HG02798 (cell line): ENCODE measurements around the gene PLCB4.
"Not testable (repeated sequence)": the region's sequence is repeated elsewhere in the genome, so short reads cannot be mapped to it uniquely, and the experiment has no call there.

Experiments
- ATAC-seq: cut with Tn5 transposase; IDR thresholded peaks from one replicate; pipeline ENCODE4 v1.9.1; 2021; ENCODE audit warnings: mild to moderate bottlenecking; ENCODE audit not compliant: unreplicated experiment, poor library complexity

Gene PLCB4

GRCh38 chr20:9385345-9386310 lies 316.7 kb downstream of the PLCB4 start:
- ATAC-seq, result not testable (repeated sequence)

- no peak for ATAC-seq
Measured at GRCh38 chr20:9388160-9388812, 319.4 kb downstream of the PLCB4 start.

- ATAC-seq, result no peak
Measured at GRCh38 chr20:9388813-9389161, 319.9 kb downstream of the PLCB4 start.

- no peak for ATAC-seq
Measured at GRCh38 chr20:9389346-9389745, 320.5 kb downstream of the PLCB4 start.

GRCh38 chr20:9390441-9390840 lies 321.6 kb downstream of the PLCB4 start:
- ATAC-seq, result no peak

GRCh38 chr20:9392892-9393857 lies 324.3 kb downstream of the PLCB4 start:
- no peak for ATAC-seq

GRCh38 chr20:9395971-9396370 lies 327.1 kb downstream of the PLCB4 start:
- ATAC-seq, result no peak

- peak; percentile 86 for ATAC-seq
Measured at GRCh38 chr20:9397928-9398327, 329.0 kb downstream of the PLCB4 start.

GRCh38 chr20:9398882-9399281 lies 330.0 kb downstream of the PLCB4 start:
- ATAC-seq, result no peak

- no peak for ATAC-seq
Measured at GRCh38 chr20:9399322-9399721, 330.4 kb downstream of the PLCB4 start.

- no peak for ATAC-seq
Measured at GRCh38 chr20:9400171-9401025, 331.5 kb downstream of the PLCB4 start.

- ATAC-seq, result no peak
Measured at GRCh38 chr20:9401371-9401770, 332.5 kb downstream of the PLCB4 start.

- ATAC-seq, result no peak
Measured at GRCh38 chr20:9402141-9402540, 333.3 kb downstream of the PLCB4 start.

GRCh38 chr20:9402546-9402945 lies 333.7 kb downstream of the PLCB4 start:
- no peak for ATAC-seq

GRCh38 chr20:9403448-9403847 lies 334.6 kb downstream of the PLCB4 start:
- no peak for ATAC-seq

- peak; percentile 79 for ATAC-seq
Measured at GRCh38 chr20:9407805-9408421, 339.0 kb downstream of the PLCB4 start.

- ATAC-seq, result no peak
Measured at GRCh38 chr20:9408422-9409300, 339.8 kb downstream of the PLCB4 start.

- no peak for ATAC-seq
Measured at GRCh38 chr20:9409352-9409751, 340.5 kb downstream of the PLCB4 start.
